HepG2 (cell line): Measurements from ENCODE around the gene TMEM214. TPM values are rescaled to one million over a fixed set of nuclear protein-coding genes. Genes with fewer than 3 reads are reported as not detected.

Experiments used
- AHDC1 ChIP-seq: sonication (generic); formaldehyde crosslinking; IDR thresholded peaks from 2 replicates; pipeline ENCODE4 v1.5.1; 2020; ENCODE audit warnings: mild to moderate bottlenecking, missing genetic modification reagents, borderline replicate concordance
- KAT2B ChIP-seq: fragments of 150-350 bp; IDR thresholded peaks from 2 replicates; pipeline ENCODE4 v1.6.1; 2014; ENCODE audit warnings: low read depth, low read length, borderline replicate concordance
- MED13 ChIP-seq: sonication (generic); formaldehyde crosslinking; IDR thresholded peaks from 2 replicates; pipeline ENCODE4 v1.5.0; 2020; ENCODE audit warnings: missing genetic modification reagents
- SRY ChIP-seq: sonication (generic); formaldehyde crosslinking; IDR thresholded peaks from 2 replicates; pipeline ENCODE4 v1.8.0; 2022; ENCODE audit warnings: mild to moderate bottlenecking, missing genetic modification reagents
- TRIM24 ChIP-seq: sonication (generic); formaldehyde crosslinking; IDR thresholded peaks from 2 replicates; pipeline ENCODE4 v1.8.0; 2022; ENCODE audit warnings: mild to moderate bottlenecking, missing genetic modification reagents
- ZNF280B ChIP-seq: sonication (generic); formaldehyde crosslinking; IDR thresholded peaks from 2 replicates; pipeline ENCODE4 v1.5.0; 2020; ENCODE audit warnings: missing genetic modification reagents, mild to moderate bottlenecking, borderline replicate concordance
- ZNF543 ChIP-seq: sonication (generic); formaldehyde crosslinking; IDR thresholded peaks from 2 replicates; pipeline ENCODE4 v1.4.0; 2020; ENCODE audit warnings: mild to moderate bottlenecking, missing genetic modification reagents
- ZNF83 ChIP-seq: sonication (generic); formaldehyde crosslinking; IDR thresholded peaks from 2 replicates; pipeline ENCODE4 v1.4.0; 2020; ENCODE audit warnings: missing genetic modification reagents, mild to moderate bottlenecking, borderline replicate concordance
- polyA plus RNA-seq, 8 experiments: library from polyadenylated mRNA; depleted of rRNA in 3 of 8; stranded (reverse) in 7 of 8; unstranded in 1 of 8; fragments of >200 nt; fragmentation: Illumina TruSeq in 4 of 8; extraction: Trizol in 4 of 8; gene quantifications; 2 replicates each; pipeline versions ENCODE4 v1.2.1 to v1.2.3, GENCODE V29; 2011 to 2016; ENCODE audit warnings: low read depth in 4 of 8, missing spikeins in 1 of 8, mixed read lengths in 1 of 8; ENCODE audit not compliant: insufficient read depth in 1 of 8
- total RNA-seq, 5 experiments: library from RNA; depleted of rRNA; stranded (reverse); fragments of >200 nt; fragmentation: Illumina TruSeq; extraction: Trizol; gene quantifications; 2 replicates each; pipeline ENCODE4 v1.2.3, GENCODE V29; 2016; ENCODE audit warnings: low read depth in 1 of 5

Gene TMEM214
- total and polyA plus RNA-seq, 2 of the 13 experiments (the other 11 are each of a cell fraction or from before 2014, with no cell fraction given) = 58.3 to 132 TPM

DNA sequence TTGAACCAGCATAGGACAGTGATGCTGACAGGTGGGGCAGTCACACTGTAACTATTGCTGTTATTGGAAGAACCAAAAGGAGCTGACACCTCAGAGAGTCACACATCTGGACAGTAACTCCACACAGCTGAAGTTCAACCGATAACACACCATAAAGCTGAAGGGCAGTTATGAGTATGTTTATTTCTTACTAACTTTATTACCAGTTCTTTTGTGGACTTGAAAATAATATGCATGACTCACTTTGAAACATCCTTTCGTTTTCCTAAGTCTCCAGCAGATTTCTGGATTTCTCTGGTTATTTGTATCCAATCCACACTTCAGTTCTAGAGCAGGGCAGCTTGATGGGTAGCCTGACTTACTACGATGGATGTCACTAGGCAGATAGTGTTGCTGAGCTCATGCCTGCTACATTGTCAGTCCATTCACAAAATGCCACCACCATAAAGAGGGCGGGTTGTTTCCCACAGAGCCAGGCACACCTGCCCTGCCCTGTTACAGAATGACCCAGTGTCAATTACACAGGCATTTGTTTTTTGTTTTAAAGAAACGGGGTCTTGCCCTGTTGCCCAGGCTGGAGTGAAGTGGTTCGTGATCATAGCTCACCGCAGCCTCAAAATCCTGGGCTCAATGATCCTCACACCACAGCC is 10.3 kb downstream of the TMEM214 start (continued):
- TF ChIP-seq AHDC1 (no peak), MED13 (CRISPR knock-in tag) (0 out of 2 replicates have a peak, but pooled peaks have one; percentile 33), KAT2B (no peak), TRIM24 (CRISPR knock-in tag) (no peak), ZNF83 (no peak), ZNF543 (CRISPR knock-in tag) (no peak), SRY (CRISPR knock-in tag) (no peak), ZNF280B (CRISPR knock-in tag) (no peak)
